Tibial artery (tissue), 4 donors: ENCODE results near the gene FAM227B.
"Not testable (repeated sequence)": the region's sequence is repeated elsewhere in the genome, so short reads cannot be mapped to it uniquely, and the experiment has no call there.

Source experiments
- DNase-seq, 2 donors: peaks; one replicate each; pipeline ENCODE4 v3.0.0-alpha.2; 2019
- H3K27ac ChIP-seq, 2 donors: fragments of 200-600 bp; sonication (generic) in 1 of 2; 1 replicate in 1 of 2; 2 replicates in 1 of 2; pipeline ENCODE4 v1.5.1; 2018 to 2019; ENCODE audit warnings: mild to moderate bottlenecking in 1 of 2
- H3K27me3 ChIP-seq, 2 donors: fragments of 200-600 bp; sonication (generic) in 1 of 2; one replicate each; pipeline versions ENCODE4 v1.5.1 to v1.6.0; 2016 to 2019
- H3K36me3 ChIP-seq, 3 donors: fragments of 200-600 bp; sonication (generic) in 2 of 3; one replicate each; pipeline ENCODE4 v1.5.1; 2016 to 2019; ENCODE audit warnings: mild to moderate bottlenecking in 2 of 3
- H3K4me1 ChIP-seq, 4 donors: fragments of 200-600 bp; sonication (generic) in 2 of 4; 1 replicate in 3 of 4; 2 replicates in 1 of 4; pipeline ENCODE4 v1.5.1; 2016 to 2019
- H3K4me3 ChIP-seq, 2 donors: fragments of 200-600 bp; sonication (generic) in 1 of 2; 1 replicate in 1 of 2; 2 replicates in 1 of 2; pipeline ENCODE4 v1.5.1; 2018 to 2019; ENCODE audit warnings: mild to moderate bottlenecking in 2 of 2
- H3K9me3 ChIP-seq, 3 donors: fragments of 200-600 bp; sonication (generic) in 1 of 3; one replicate each; pipeline ENCODE4 v1.5.1; 2016 to 2019
- intact Hi-C: fragments of 100-400 bp; cut with DNase I; formaldehyde crosslinking; loops from one replicate; pipeline ENCODE4 v1.15.0; 2023; ENCODE audit warnings: low total_unique reads
- TF ChIP-seq, protein P1 (sequence below), 2 experiments: fragments of 200-600 bp in 1 of 2; fragments of 450-650 bp in 1 of 2; IDR thresholded peaks; one replicate each; pipeline ENCODE4 v1.5.1; 2017 to 2019; ENCODE audit warnings: antibody characterized with exemption in 2 of 2, mild to moderate bottlenecking in 1 of 2, moderate library complexity in 1 of 2

The FAM227B gene

GRCh38 chr15:49495993-49496753 is 124.4 kb downstream of the FAM227B start:
- no peak for DNase-seq
- H3K27me3 ChIP-seq, result no peaks in the 10 kb centered on the region
- H3K4me1 ChIP-seq, result no peaks in the 10 kb centered on the region
- no peaks in the 10 kb centered on the region for H3K36me3 ChIP-seq
- TF ChIP-seq, protein P1, sequence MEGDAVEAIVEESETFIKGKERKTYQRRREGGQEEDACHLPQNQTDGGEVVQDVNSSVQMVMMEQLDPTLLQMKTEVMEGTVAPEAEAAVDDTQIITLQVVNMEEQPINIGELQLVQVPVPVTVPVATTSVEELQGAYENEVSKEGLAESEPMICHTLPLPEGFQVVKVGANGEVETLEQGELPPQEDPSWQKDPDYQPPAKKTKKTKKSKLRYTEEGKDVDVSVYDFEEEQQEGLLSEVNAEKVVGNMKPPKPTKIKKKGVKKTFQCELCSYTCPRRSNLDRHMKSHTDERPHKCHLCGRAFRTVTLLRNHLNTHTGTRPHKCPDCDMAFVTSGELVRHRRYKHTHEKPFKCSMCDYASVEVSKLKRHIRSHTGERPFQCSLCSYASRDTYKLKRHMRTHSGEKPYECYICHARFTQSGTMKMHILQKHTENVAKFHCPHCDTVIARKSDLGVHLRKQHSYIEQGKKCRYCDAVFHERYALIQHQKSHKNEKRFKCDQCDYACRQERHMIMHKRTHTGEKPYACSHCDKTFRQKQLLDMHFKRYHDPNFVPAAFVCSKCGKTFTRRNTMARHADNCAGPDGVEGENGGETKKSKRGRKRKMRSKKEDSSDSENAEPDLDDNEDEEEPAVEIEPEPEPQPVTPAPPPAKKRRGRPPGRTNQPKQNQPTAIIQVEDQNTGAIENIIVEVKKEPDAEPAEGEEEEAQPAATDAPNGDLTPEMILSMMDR (IDR thresholded peaks at IDR 0.05), result no peak
- H3K4me3 ChIP-seq, result no peak overlapping the region
- no peaks in the 10 kb centered on the region for H3K9me3 ChIP-seq
- no peak overlapping the region for H3K27ac ChIP-seq
- intact Hi-C loops, result no loop called here

GRCh38 chr15:49494842-49495241 is 125.8 kb downstream of the FAM227B start:
- Histone ChIP-seq H3K27me3 (no peaks in the 10 kb centered on the region), H3K27ac (no peak overlapping the region), H3K9me3 (no peaks in the 10 kb centered on the region), H3K36me3 (no peaks in the 10 kb centered on the region), H3K4me3 (no peak overlapping the region), H3K4me1 (no peaks in the 10 kb centered on the region)
- intact Hi-C loops, result no loop called here
- DNase-seq, result no peak
- TF ChIP-seq, protein P1 (IDR thresholded peaks at IDR 0.05), result no peak

GRCh38 chr15:49492830-49493229 is 127.8 kb downstream of the FAM227B start:
- H3K27me3 ChIP-seq, result no peaks in the 10 kb centered on the region
- no peak overlapping the region for H3K27ac ChIP-seq
- intact Hi-C loops, result no loop called here
- H3K9me3 ChIP-seq, result no peaks in the 10 kb centered on the region
- TF ChIP-seq, protein P1 (IDR thresholded peaks at IDR 0.05), result no peak
- no peaks in the 10 kb centered on the region for H3K36me3 ChIP-seq
- no peaks in the 10 kb centered on the region for H3K4me1 ChIP-seq
- no peak overlapping the region for H3K4me3 ChIP-seq
- DNase-seq, result no peak

DNA sequence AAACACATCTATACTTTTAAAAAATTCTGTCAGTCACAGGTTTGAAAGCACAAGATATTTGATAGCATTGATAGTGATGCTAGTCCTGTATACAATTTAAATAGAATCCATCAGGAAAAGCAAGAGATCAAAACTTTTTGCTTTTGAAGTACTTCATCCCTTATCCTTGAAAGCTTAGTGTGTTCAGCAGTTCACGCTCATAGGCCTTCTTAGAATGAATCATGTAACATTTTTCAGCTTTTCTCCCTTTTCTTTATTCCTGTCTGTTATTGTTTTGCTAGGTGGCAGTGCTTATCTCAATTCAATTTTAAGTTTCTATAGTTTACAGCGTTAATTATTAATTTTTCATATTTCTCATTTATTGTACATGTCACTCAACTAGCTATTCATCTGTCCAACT is 128.5 kb downstream of the FAM227B start:
- Histone ChIP-seq H3K36me3 (no peaks in the 10 kb centered on the region), H3K4me3 (no peak overlapping the region), H3K27me3 (no peaks in the 10 kb centered on the region), H3K27ac (no peak overlapping the region), H3K9me3 (no peaks in the 10 kb centered on the region), H3K4me1 (no peaks in the 10 kb centered on the region)
- DNase-seq, result no peak
- intact Hi-C loops, result no loop called here
- TF ChIP-seq, protein P1 (IDR thresholded peaks at IDR 0.05), result no peak

DNA sequence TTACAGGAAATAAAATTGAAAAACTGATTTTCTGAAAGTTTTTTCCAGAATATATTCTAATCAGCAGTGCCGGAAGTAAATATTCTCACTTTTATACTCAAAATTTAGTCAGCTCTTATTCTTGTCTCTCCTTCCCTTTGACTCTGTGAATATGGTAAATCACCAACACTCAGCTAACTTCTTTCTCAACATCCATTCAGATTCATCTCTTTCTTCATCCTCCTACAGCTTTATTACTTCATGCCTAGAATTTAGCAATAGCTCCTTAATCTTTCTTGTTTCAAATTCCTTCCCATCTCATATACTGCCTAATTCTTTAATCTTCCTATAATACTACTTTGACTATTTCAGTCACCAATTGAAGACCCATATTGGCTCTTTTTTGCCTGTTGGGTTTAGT is 129.7 kb downstream of the FAM227B start:
- TF ChIP-seq, protein P1 (IDR thresholded peaks at IDR 0.05), result no peak
- H3K4me1 ChIP-seq, result no peaks in the 10 kb centered on the region
- H3K9me3 ChIP-seq, result no peaks in the 10 kb centered on the region
- intact Hi-C loops, result no loop called here
- DNase-seq, result no peak
- no peak overlapping the region for H3K27ac ChIP-seq
- H3K4me3 ChIP-seq, result no peak overlapping the region
- no peaks in the 10 kb centered on the region for H3K27me3 ChIP-seq
- H3K36me3 ChIP-seq, result no peaks in the 10 kb centered on the region

GRCh38 chr15:49485401-49485800 is 135.2 kb downstream of the FAM227B start:
- H3K4me1 ChIP-seq, intact Hi-C loops, DNase-seq, H3K36me3 ChIP-seq, H3K27me3 ChIP-seq, H3K27ac ChIP-seq, H3K4me3 ChIP-seq, H3K9me3 ChIP-seq: not testable (repeated sequence)

DNA sequence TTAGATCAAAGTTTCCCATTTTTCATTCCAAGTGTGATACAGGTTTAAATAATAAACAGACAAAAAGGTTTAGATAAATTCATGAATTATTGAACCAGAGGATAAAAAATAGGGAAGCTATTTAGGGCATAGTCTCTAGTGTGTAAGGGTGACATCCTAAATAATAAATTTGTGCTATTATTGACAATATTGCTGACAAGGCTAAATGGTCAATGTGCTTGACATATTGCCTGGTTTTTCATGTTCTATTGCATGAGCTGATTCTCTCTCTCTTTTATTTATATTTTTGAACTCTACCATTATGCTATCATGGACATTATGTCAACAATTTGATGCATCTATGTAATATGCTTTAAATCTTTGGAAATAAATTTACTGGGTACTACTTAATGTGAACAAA is 141.6 kb downstream of the FAM227B start:
- DNase-seq, H3K27ac ChIP-seq, H3K4me3 ChIP-seq, H3K4me1 ChIP-seq, intact Hi-C loops, H3K9me3 ChIP-seq, H3K27me3 ChIP-seq, H3K36me3 ChIP-seq: not testable (repeated sequence)

DNA sequence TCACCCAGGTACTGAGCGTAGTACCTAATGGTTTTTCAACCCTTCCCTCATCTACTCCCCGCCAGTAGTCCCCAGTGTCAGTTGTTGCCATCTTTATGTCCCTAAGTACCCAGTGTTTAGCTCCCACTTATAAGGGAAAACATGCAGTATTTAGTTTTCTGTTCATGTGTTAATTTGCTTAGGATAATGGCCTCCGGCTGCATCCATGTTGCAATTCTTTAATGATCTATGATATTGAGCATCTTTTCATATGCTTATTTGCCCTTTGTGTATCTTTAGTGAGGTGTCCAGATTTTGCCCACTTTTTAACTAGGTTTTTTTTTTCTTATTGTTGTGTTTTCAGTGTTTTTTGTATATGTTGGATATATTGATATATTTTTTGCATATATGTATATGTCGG is 142.6 kb downstream of the FAM227B start:
- DNase-seq, H3K9me3 ChIP-seq, H3K36me3 ChIP-seq, H3K4me3 ChIP-seq, H3K27me3 ChIP-seq, H3K27ac ChIP-seq, H3K4me1 ChIP-seq, intact Hi-C loops: not testable (repeated sequence)
